ENCODE data around the gene CCL5.

The CCL5 gene

GRCh38 chr17:35879773-35880654, at the start of gene CCL5:
Gene CCL5 (minus strand): TSS chr17:35880360.
- DNase-seq: no peak

GRCh38 chr17:35927714-35928113, 47.6 kb upstream of the CCL5 start:
- no peak for DNase-seq

- no peak for DNase-seq
These were observed 43.5 kb upstream of the CCL5 start for GRCh38 chr17:35923609-35924114.

GRCh38 chr17:35920229-35920628, 40.1 kb upstream of the CCL5 start:
- no peak for DNase-seq

GRCh38 chr17:35918665-35919064, 38.5 kb upstream of the CCL5 start:
- DNase-seq: no peak

GRCh38 chr17:35917519-35918213, 37.5 kb upstream of the CCL5 start:
- no peak for DNase-seq

- no peak for DNase-seq
These were observed 35.2 kb upstream of the CCL5 start for GRCh38 chr17:35915153-35915964.

- DNase-seq: no peak
These were observed 34.2 kb upstream of the CCL5 start for GRCh38 chr17:35914354-35914753.

GRCh38 chr17:35913609-35914008, 33.4 kb upstream of the CCL5 start:
- DNase-seq: no peak

GRCh38 chr17:35912942-35913341, 32.8 kb upstream of the CCL5 start:
- no peak for DNase-seq

- DNase-seq: no peak
These were observed 32.3 kb upstream of the CCL5 start for GRCh38 chr17:35912339-35912912.

GRCh38 chr17:35909408-35909807, 29.2 kb upstream of the CCL5 start:
- no peak for DNase-seq

GRCh38 chr17:35907691-35908090, 27.5 kb upstream of the CCL5 start:
- DNase-seq: no peak

- no peak for DNase-seq
These were observed 26.9 kb upstream of the CCL5 start for GRCh38 chr17:35906926-35907637.

GRCh38 chr17:35906191-35906925, 26.2 kb upstream of the CCL5 start:
- DNase-seq: no peak

GRCh38 chr17:35903451-35903850, 23.3 kb upstream of the CCL5 start:
- DNase-seq: no peak

GRCh38 chr17:35901631-35902175, 21.5 kb upstream of the CCL5 start:
- no peak for DNase-seq

- DNase-seq: no peak
These were observed 20.7 kb upstream of the CCL5 start for GRCh38 chr17:35900708-35901480.

- DNase-seq: no peak
These were observed 20.1 kb upstream of the CCL5 start for GRCh38 chr17:35900280-35900679.
